Esophagus squamous epithelium (tissue), 4 donors: ENCODE measurements around the gene MCU.

ENCODE experiments used
- CTCF ChIP-seq, 6 experiments: fragments of 450-650 bp in 4 of 6; fragments of 200-600 bp in 2 of 6; sonication (generic) in 2 of 6; IDR thresholded peaks; one replicate each; pipeline ENCODE4 v1.5.1; 2016 to 2019; ENCODE audit warnings: antibody characterized with exemption in 6 of 6, mild to moderate bottlenecking in 4 of 6, moderate library complexity in 4 of 6
- POLR2A ChIP-seq, 4 donors: fragments of 450-650 bp; IDR thresholded peaks; one replicate each; pipeline ENCODE4 v1.6.1; 2017; ENCODE audit warnings: antibody characterized with exemption in 4 of 4, mild to moderate bottlenecking in 4 of 4, moderate library complexity in 3 of 4

- TF ChIP-seq CTCF (IDR thresholded peaks at IDR 0.05) = no peak
- no peak for TF ChIP-seq POLR2A (IDR thresholded peaks at IDR 0.05)
These were observed 61.9 kb downstream of the MCU start for GRCh38 chr10:72753760-72754231.
